ENCODE measurements around the gene LRCH3.

- no peak for TF ChIP-seq POLR2A (conservative IDR thresholded peaks at IDR 0.05)
- no peak for TF ChIP-seq EP300 (IDR thresholded peaks at IDR 0.05; ENCODE audit: low read length)
- TF ChIP-seq MAFG (tag; conservative IDR thresholded peaks at IDR 0.05) = no peak
- TF ChIP-seq BRCA1 (IDR thresholded peaks at IDR 0.05) = no peak
- no peak for TF ChIP-seq BRCA1 (CRISPR knock-in tag; IDR thresholded peaks at IDR 0.05)
Measured at GRCh38 chr3:197835509-197835908, 44.5 kb downstream of the LRCH3 start.
